Naive thymus-derived CD4-positive, alpha-beta T cell (primary cell): ENCODE results near the gene HNF4A. TPM values are rescaled to one million over a fixed set of nuclear protein-coding genes. Genes with fewer than 3 reads are reported as not detected.

ENCODE experiments used
- ATAC-seq: fragments of 150-1000 bp; cut with Tn5 transposase; 2 replicates; pipeline ENCODE4 v1.10.0; 2021; ENCODE audit warnings: mild to moderate bottlenecking, moderate library complexity
- CTCF ChIA-PET: fragments of 350-600 bp; sonication (Branson Sonifier 250); formaldehyde crosslinking; loops from one replicate; lab custom pipeline; 2021; ENCODE audit warnings: antibody characterized with exemption; lab: Charles Lee
- POLR2A ChIA-PET: fragments of 350-600 bp; sonication (Branson Sonifier 250); formaldehyde crosslinking; loops from one replicate; lab custom pipeline; 2021; ENCODE audit warnings: antibody characterized with exemption, inconsistent platforms; lab: Charles Lee
- DNase-seq, 9 donors: peaks; one replicate each; pipeline versions ENCODE4 v3.0.0 to v3.0.0-alpha.2; 2020 to 2022; ENCODE audit warnings: mixed read lengths in 1 of 9
- H3K27ac ChIP-seq: one replicate; pipeline ENCODE4 v1.7.0; 2013; ENCODE audit warnings: mild to moderate bottlenecking, low read depth, low read length, moderate library complexity
- H3K27me3 ChIP-seq, 2 donors: one replicate each; pipeline ENCODE4 v1.7.0; 2013; ENCODE audit warnings: low read length in 2 of 2, mild to moderate bottlenecking in 2 of 2, moderate library complexity in 2 of 2; ENCODE audit not compliant: control insufficient read depth in 2 of 2, insufficient read depth in 2 of 2
- H3K36me3 ChIP-seq, 3 experiments: 1 replicate in 2 of 3; 2 replicates in 1 of 3; pipeline ENCODE4 v1.7.0; 2013; ENCODE audit warnings: low read length in 3 of 3, mild to moderate bottlenecking in 3 of 3, moderate library complexity in 1 of 3; ENCODE audit not compliant: insufficient read depth in 3 of 3, control insufficient read depth in 2 of 3
- H3K4me1 ChIP-seq, 2 donors: one replicate each; pipeline ENCODE4 v1.7.0; 2013; ENCODE audit warnings: low read length in 2 of 2, mild to moderate bottlenecking in 2 of 2, moderate library complexity in 1 of 2; ENCODE audit not compliant: control insufficient read depth in 2 of 2, insufficient read depth in 2 of 2
- H3K4me3 ChIP-seq: 2 replicates; pipeline ENCODE4 v1.7.0; 2013; ENCODE audit warnings: mild to moderate bottlenecking, low read length
- H3K9me3 ChIP-seq, 3 experiments: 1 replicate in 2 of 3; 2 replicates in 1 of 3; pipeline ENCODE4 v1.7.0; 2013; ENCODE audit warnings: low read length in 3 of 3; ENCODE audit not compliant: control insufficient read depth in 2 of 3
- H3K27ac Mint-ChIP-seq, 9 donors: one replicate each; pipeline ENCODE4 v1.8.0; 2020 to 2022; ENCODE audit warnings: mixed read lengths in 9 of 9, mild to moderate bottlenecking in 8 of 9, moderate library complexity in 5 of 9, inconsistent platforms in 2 of 9
- H3K27me3 Mint-ChIP-seq, 5 donors: one replicate each; pipeline ENCODE4 v1.8.0; 2021 to 2022; ENCODE audit warnings: mixed read lengths in 5 of 5, mild to moderate bottlenecking in 1 of 5
- H3K36me3 Mint-ChIP-seq, 5 donors: one replicate each; pipeline ENCODE4 v1.8.0; 2020 to 2022; ENCODE audit warnings: mixed read lengths in 5 of 5, mild to moderate bottlenecking in 3 of 5, inconsistent platforms in 1 of 5
- H3K4me1 Mint-ChIP-seq, 7 donors: one replicate each; pipeline ENCODE4 v1.8.0; 2020 to 2022; ENCODE audit warnings: mixed read lengths in 7 of 7, mild to moderate bottlenecking in 3 of 7, inconsistent platforms in 1 of 7
- H3K4me3 Mint-ChIP-seq, 10 donors: one replicate each; pipeline ENCODE4 v1.8.0; 2020 to 2022; ENCODE audit warnings: mild to moderate bottlenecking in 10 of 10, mixed read lengths in 10 of 10, moderate library complexity in 6 of 10, inconsistent platforms in 2 of 10
- H3K9me3 Mint-ChIP-seq, 11 donors: one replicate each; pipeline ENCODE4 v1.8.0; 2020 to 2022; ENCODE audit warnings: mixed read lengths in 11 of 11, mild to moderate bottlenecking in 4 of 11, inconsistent platforms in 1 of 11, moderate library complexity in 1 of 11
- intact Hi-C, 2 donors: fragments of 100-400 bp; cut with micrococcal nuclease; formaldehyde crosslinking; loops; one replicate each; pipeline ENCODE4 v1.15.1; 2023
- polyA plus RNA-seq, 2 donors: library from polyadenylated mRNA; unstranded; fragments of 300-500 nt; fragmentation: Illumina TruSeq; gene quantifications; one replicate each; pipeline ENCODE4 v1.2.3, GENCODE V29; 2021
- total RNA-seq, 6 experiments: library from RNA in 5 of 6; stranded (reverse) in 5 of 6; gene quantifications; 1 replicate in 5 of 6; 2 replicates in 1 of 6; pipeline ENCODE4 v1.2.3 and lab custom pipeline; 2021 to 2026

HNF4A gene
- total and polyA plus RNA-seq, 7 experiments from 2014 or later: not detected

- H3K9me3 ChIP-seq: no peaks in the 10 kb centered on the region
- intact Hi-C loops: loop anchor here (1.0 to 10.0 kb wide), 10 partner anchors 72 to 479 kb away; partner anchors contain the start of genes FITM2 (in 1 of the 2), SERINC3 (in 1 of the 2) and TTPAL (in 1 of the 2)
- POLR2A ChIA-PET: no interaction called here
- H3K36me3 ChIP-seq: no peaks in the 10 kb centered on the region
- peaks cover 9 to 20% (median 10%) of the 10 kb centered on the region in 5 donors for H3K27me3 Mint-ChIP-seq
- DNase-seq (peak; percentile 30 to 70 (median 50)), ATAC-seq (peak; percentile 91)
- H3K36me3 Mint-ChIP-seq: no peaks in the 10 kb centered on the region
- peaks cover 0 to 1% (median 0%) of the 10 kb centered on the region in 11 donors for H3K9me3 Mint-ChIP-seq
- H3K27ac Mint-ChIP-seq: peak overlapping the region in 1 of 9 donors; percentile 41
- no peak overlapping the region for H3K4me3 ChIP-seq
- H3K27me3 ChIP-seq: no peaks in the 10 kb centered on the region
- H3K4me1 ChIP-seq: no peaks in the 10 kb centered on the region
- peak overlapping the region in 4 of 10 donors; percentile 14 to 69 (median 38) for H3K4me3 Mint-ChIP-seq
- no peak overlapping the region for H3K27ac ChIP-seq
- H3K4me1 Mint-ChIP-seq: peaks cover 4 to 16% (median 8%) of the 10 kb centered on the region in 7 donors
- CTCF ChIA-PET: interaction anchor here (0.6 to 2.5 kb wide), 5 partner anchors 78 to 229 kb away, joined by 3 to 22 read pairs (median 5); partner anchors contain the start of gene FITM2
These were observed 33.0 kb downstream of the HNF4A start for GRCh38 chr20:44388466-44389023.

GRCh38 chr20:44389871-44390270 lies 34.4 kb downstream of the HNF4A start:
- H3K36me3 Mint-ChIP-seq: no peaks in the 10 kb centered on the region
- no peaks in the 10 kb centered on the region for H3K4me1 ChIP-seq
- H3K4me1 Mint-ChIP-seq: peaks cover 4 to 11% (median 6%) of the 10 kb centered on the region in 7 donors
- DNase-seq (no peak), ATAC-seq (no peak)
- no peak overlapping the region for H3K4me3 Mint-ChIP-seq
- H3K27ac ChIP-seq: no peak overlapping the region
- POLR2A ChIA-PET: no interaction called here
- H3K9me3 Mint-ChIP-seq: peaks cover 0 to 1% (median 0%) of the 10 kb centered on the region in 11 donors
- H3K27me3 Mint-ChIP-seq: peaks cover 9 to 20% (median 10%) of the 10 kb centered on the region in 5 donors
- intact Hi-C loops: loop anchor here (2.0 to 10.0 kb wide), 7 partner anchors 71 to 477 kb away; partner anchors contain the start of genes FITM2 (in 1 of the 2), SERINC3 (in 1 of the 2) and TTPAL (in 1 of the 2)
- H3K27me3 ChIP-seq: no peaks in the 10 kb centered on the region
- H3K4me3 ChIP-seq: no peak overlapping the region
- H3K9me3 ChIP-seq: no peaks in the 10 kb centered on the region
- CTCF ChIA-PET: interaction anchor here (0.6 to 2.5 kb wide), 8 partner anchors 172 to 534 kb away, joined by 3 to 22 read pairs (median 5); no protein-coding TSS in a partner anchor
- no peak overlapping the region for H3K27ac Mint-ChIP-seq
- H3K36me3 ChIP-seq: no peaks in the 10 kb centered on the region

GRCh38 chr20:44390280-44390679 lies 34.8 kb downstream of the HNF4A start:
- intact Hi-C loops: no loop called here
- H3K27me3 ChIP-seq: no peaks in the 10 kb centered on the region
- POLR2A ChIA-PET: no interaction called here
- Mint-ChIP-seq H3K27me3 (peaks cover 9 to 20% (median 10%) of the 10 kb centered on the region in 5 donors), H3K27ac (no peak overlapping the region), H3K36me3 (no peaks in the 10 kb centered on the region), H3K4me3 (no peak overlapping the region), H3K4me1 (peaks cover 4 to 11% (median 6%) of the 10 kb centered on the region in 7 donors), H3K9me3 (peaks cover 0 to 1% (median 0%) of the 10 kb centered on the region in 11 donors)
- no peak for ATAC-seq
- no peaks in the 10 kb centered on the region for H3K9me3 ChIP-seq
- H3K4me3 ChIP-seq: no peak overlapping the region
- CTCF ChIA-PET: interaction anchor here (1.0 to 2.5 kb wide), 5 partner anchors 173 to 342 kb away, joined by 4 to 22 read pairs (median 8); no protein-coding TSS in a partner anchor
- H3K36me3 ChIP-seq: no peaks in the 10 kb centered on the region
- H3K4me1 ChIP-seq: no peaks in the 10 kb centered on the region
- no peak for DNase-seq
- H3K27ac ChIP-seq: no peak overlapping the region

GRCh38 chr20:44392088-44392775 lies 36.7 kb downstream of the HNF4A start:
- no peak overlapping the region for H3K27ac Mint-ChIP-seq
- H3K9me3 Mint-ChIP-seq: peaks cover 0 to 1% (median 0%) of the 10 kb centered on the region in 11 donors
- Histone ChIP-seq H3K36me3 (no peaks in the 10 kb centered on the region), H3K4me3 (no peak overlapping the region), H3K4me1 (no peaks in the 10 kb centered on the region), H3K27me3 (no peaks in the 10 kb centered on the region), H3K27ac (no peak overlapping the region), H3K9me3 (no peaks in the 10 kb centered on the region)
- intact Hi-C loops: no loop called here
- no peak overlapping the region for H3K4me3 Mint-ChIP-seq
- peaks cover 7 to 18% (median 9%) of the 10 kb centered on the region in 5 donors for H3K27me3 Mint-ChIP-seq
- no peaks in the 10 kb centered on the region for H3K36me3 Mint-ChIP-seq
- POLR2A ChIA-PET: interaction anchor here (0.6 kb wide), 1 partner anchor 80 kb away, joined by 3 read pairs; no protein-coding TSS in a partner anchor
- H3K4me1 Mint-ChIP-seq: peaks cover 4 to 11% (median 6%) of the 10 kb centered on the region in 7 donors
- no peak for DNase-seq
- CTCF ChIA-PET: interaction anchor here (1.2 to 1.5 kb wide), 2 partner anchors 10 to 217 kb away, joined by 3 to 4 read pairs; no protein-coding TSS in a partner anchor
- no peak for ATAC-seq

GRCh38 chr20:44392776-44393607 lies 37.5 kb downstream of the HNF4A start:
- Histone ChIP-seq H3K36me3 (no peaks in the 10 kb centered on the region), H3K4me3 (no peak overlapping the region), H3K9me3 (no peaks in the 10 kb centered on the region), H3K27ac (no peak overlapping the region), H3K4me1 (no peaks in the 10 kb centered on the region), H3K27me3 (no peaks in the 10 kb centered on the region)
- no peak for ATAC-seq
- POLR2A ChIA-PET: no interaction called here
- DNase-seq: no peak
- intact Hi-C loops: no loop called here
- no peak overlapping the region for H3K4me3 Mint-ChIP-seq
- peaks cover 5 to 13% (median 9%) of the 10 kb centered on the region in 5 donors for H3K27me3 Mint-ChIP-seq
- CTCF ChIA-PET: interaction anchor here (0.6 kb wide), 1 partner anchor 15 kb away, joined by 6 read pairs; no protein-coding TSS in a partner anchor
- H3K4me1 Mint-ChIP-seq: peaks cover 4 to 11% (median 5%) of the 10 kb centered on the region in 7 donors
- no peaks in the 10 kb centered on the region for H3K9me3 Mint-ChIP-seq
- no peak overlapping the region for H3K27ac Mint-ChIP-seq
- H3K36me3 Mint-ChIP-seq: no peaks in the 10 kb centered on the region
